HG03520 (cell line): ENCODE results near the gene ADCY6.

Experiments used
- ATAC-seq: cut with Tn5 transposase; IDR thresholded peaks from one replicate; pipeline ENCODE4 v1.9.1; 2021; ENCODE audit warnings: mild to moderate bottlenecking, moderate library complexity; ENCODE audit not compliant: unreplicated experiment

ADCY6 gene

GRCh38 chr12:48788854-48789775, at the start of gene ADCY6:
Gene ADCY6, minus strand, starts transcription at chr12:48789089. Its CDS starts 5,655 bp downstream, at chr12:48783434.
- no peak for ATAC-seq

GRCh38 chr12:48838048-48838447, 49.2 kb upstream of the ADCY6 start:
- ATAC-seq = no peak

- ATAC-seq = no peak
These were observed 43.6 kb upstream of the ADCY6 start for GRCh38 chr12:48832321-48833060.

- no peak for ATAC-seq
These were observed 42.4 kb upstream of the ADCY6 start for GRCh38 chr12:48831257-48831656.

- no peak for ATAC-seq
These were observed 40.1 kb upstream of the ADCY6 start for GRCh38 chr12:48828841-48829575.

GRCh38 chr12:48828293-48828692, 39.4 kb upstream of the ADCY6 start:
- no peak for ATAC-seq

- ATAC-seq = no peak
These were observed 38.7 kb upstream of the ADCY6 start for GRCh38 chr12:48827513-48828096.

GRCh38 chr12:48827026-48827425, 38.1 kb upstream of the ADCY6 start:
- ATAC-seq = no peak

GRCh38 chr12:48826209-48826855, 37.4 kb upstream of the ADCY6 start:
- ATAC-seq = no peak

- ATAC-seq = no peak
These were observed 36.0 kb upstream of the ADCY6 start for GRCh38 chr12:48824905-48825304.

GRCh38 chr12:48824112-48824511, 35.2 kb upstream of the ADCY6 start:
- ATAC-seq = no peak

GRCh38 chr12:48823281-48823680, 34.4 kb upstream of the ADCY6 start:
- no peak for ATAC-seq

- ATAC-seq = no peak
These were observed 33.8 kb upstream of the ADCY6 start for GRCh38 chr12:48822711-48823110.

- ATAC-seq = no peak
These were observed 33.2 kb upstream of the ADCY6 start for GRCh38 chr12:48822139-48822538.

GRCh38 chr12:48819986-48820725, 31.3 kb upstream of the ADCY6 start:
- no peak for ATAC-seq

GRCh38 chr12:48818831-48819590, 30.1 kb upstream of the ADCY6 start:
- no peak for ATAC-seq

GRCh38 chr12:48817873-48818830, 29.3 kb upstream of the ADCY6 start, which contains the start of gene CACNB3:
Gene CACNB3, plus strand, starts transcription at chr12:48818496. Its CDS starts 434 bp downstream, at chr12:48818930.
- no peak for ATAC-seq
